Stimulated activated CD4-positive, alpha-beta T cell treated with anti-CD3 and anti-CD28 coated beads, Interleukin-4, amount 100 ng/mL, for 4 hours (primary cell): ENCODE measurements around the gene LTB.

Experiments used
- DNase-seq, 2 experiments: peaks; one replicate each; pipeline ENCODE4 v3.0.0-alpha.2; 2020

Gene LTB, protein sequence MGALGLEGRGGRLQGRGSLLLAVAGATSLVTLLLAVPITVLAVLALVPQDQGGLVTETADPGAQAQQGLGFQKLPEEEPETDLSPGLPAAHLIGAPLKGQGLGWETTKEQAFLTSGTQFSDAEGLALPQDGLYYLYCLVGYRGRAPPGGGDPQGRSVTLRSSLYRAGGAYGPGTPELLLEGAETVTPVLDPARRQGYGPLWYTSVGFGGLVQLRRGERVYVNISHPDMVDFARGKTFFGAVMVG

DNA sequence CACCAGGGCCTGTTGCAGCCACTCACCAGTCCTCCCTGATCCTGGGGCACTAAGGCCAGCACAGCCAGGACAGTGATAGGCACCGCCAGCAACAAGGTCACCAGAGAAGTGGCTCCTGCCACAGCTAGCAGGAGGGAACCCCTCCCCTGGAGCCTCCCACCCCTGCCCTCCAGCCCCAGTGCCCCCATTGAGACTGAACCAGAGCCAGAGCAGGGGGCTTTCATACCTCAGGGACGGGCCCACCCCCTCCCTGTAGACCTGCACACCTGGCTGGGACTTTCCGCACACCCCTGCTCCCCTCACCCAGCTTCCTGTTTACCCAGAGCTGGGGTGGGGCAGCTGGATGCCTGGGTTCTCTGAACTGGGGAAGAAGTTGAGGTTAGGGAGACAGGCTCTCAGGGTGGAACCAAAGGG lies at the start of gene LTB:
Gene LTB, minus strand, starts transcription at position 195 of the 414 bp plus-strand sequence. Its CDS starts 7 bp downstream, at position 188.
- peak; percentile 53 to 72 for DNase-seq

DNA sequence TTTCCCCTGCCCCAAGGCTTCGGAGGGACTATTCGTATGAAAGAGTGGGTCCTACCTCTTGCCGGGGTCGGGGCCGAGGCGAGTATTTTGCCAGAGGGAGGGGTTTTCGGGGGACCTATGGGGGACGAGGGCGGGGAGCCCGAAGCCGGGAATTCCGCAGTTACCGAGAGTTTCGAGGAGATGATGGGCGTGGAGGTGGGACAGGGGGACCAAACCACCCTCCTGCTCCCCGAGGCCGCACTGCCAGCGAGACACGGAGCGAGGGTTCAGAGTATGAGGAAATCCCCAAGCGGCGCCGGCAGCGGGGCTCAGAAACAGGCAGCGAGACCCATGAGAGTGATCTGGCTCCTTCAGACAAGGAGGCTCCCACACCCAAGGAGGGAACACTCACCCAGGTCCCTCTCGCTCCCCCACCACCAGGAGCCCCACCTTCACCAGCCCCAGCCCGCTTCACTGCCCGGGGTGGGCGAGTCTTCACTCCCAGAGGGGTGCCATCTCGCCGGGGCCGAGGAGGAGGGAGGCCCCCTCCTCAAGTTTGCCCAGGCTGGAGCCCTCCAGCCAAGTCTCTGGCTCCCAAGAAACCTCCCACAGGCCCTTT lies 49.6 kb upstream of the LTB start:
- no peak for DNase-seq

DNA sequence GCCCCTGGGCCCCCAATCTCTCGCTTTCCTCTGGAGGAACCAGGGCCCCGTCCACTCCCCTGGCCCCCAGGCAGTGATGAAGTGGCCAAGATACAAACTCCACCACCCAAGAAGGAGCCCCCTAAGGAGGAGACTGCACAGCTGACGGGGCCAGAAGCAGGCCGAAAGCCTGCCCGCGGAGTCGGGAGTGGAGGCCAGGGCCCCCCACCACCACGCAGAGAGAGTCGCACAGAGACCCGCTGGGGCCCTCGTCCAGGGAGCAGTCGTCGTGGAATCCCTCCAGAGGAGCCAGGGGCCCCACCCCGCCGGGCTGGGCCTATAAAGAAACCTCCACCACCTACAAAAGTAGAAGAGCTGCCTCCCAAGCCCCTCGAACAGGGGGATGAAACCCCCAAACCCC lies 49.0 kb upstream of the LTB start:
- no peak for DNase-seq

DNA sequence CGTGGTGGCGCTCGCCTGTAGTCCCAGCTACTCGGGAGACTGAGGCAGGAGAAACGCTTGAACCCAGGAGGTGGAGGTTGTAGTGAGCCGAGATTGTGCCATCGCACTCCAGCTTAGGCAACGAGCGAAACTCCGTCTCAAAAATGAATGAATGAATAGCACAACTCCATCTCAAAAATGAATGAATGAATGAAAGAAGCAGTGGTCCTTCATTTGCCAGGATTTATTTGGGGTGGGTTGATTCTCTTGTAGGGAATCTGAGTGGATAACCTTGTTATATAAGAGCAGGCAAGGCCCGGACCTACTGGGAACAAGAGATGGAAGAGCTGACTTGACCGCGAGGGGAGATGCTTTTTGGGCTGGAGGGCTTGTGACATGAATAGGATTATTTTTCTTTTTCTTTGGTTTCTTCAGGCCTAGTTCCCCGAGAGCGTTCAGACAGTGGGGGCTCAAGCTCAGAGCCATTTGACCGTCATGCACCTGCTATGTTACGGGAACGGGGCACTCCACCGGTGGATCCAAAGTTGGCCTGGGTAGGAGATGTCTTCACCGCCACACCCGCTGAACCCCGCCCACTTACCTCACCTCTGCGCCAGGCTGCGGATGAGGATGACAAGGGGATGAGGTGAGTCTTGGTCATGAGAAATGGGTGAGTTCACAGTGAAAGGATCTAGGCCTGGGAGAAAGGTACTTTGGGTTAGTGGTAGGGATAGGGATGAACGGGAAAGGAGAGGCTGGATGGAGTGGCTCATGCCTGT lies 48.1 kb upstream of the LTB start:
- no peak for DNase-seq

DNA sequence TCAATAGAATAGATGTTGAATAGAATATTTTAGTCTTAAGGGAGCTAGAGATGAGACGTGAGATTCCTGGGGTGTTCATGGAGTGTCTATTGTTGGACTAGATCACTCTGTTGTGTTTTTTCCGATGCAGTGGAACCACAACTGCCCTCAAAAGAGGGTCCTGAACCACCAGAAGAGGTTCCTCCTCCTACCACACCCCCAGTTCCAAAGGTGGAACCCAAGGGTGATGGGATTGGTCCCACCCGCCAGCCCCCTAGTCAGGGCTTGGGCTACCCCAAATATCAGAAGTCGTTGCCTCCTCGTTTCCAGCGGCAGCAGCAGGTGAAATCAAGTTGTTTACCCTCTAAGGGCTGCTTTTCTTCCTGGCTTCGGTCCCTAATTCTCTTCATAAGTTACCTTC lies 46.8 kb upstream of the LTB start:
- no peak for DNase-seq

DNA sequence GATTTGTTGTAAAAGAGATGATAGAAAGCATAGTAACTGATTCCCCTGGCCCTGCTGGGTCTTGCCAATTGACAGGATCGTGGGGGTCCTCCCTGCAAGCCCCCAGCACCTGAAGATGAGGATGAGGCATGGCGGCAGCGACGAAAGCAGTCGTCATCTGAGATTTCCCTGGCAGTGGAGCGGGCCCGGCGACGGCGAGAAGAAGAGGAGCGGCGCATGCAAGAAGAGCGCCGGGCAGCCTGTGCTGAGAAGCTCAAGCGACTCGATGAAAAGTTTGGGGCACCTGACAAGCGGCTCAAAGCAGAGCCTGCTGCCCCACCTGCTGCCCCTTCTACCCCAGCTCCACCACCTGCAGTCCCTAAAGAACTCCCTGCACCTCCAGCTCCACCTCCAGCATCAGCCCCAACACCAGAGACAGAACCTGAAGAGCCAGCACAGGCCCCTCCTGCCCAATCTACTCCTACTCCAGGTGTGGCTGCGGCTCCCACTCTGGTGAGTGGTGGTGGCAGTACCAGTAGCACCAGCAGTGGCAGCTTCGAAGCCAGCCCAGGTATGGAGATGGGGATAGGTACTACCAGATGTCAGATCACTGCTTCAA lies 45.6 kb upstream of the LTB start:
- DNase-seq, result no peak

DNA sequence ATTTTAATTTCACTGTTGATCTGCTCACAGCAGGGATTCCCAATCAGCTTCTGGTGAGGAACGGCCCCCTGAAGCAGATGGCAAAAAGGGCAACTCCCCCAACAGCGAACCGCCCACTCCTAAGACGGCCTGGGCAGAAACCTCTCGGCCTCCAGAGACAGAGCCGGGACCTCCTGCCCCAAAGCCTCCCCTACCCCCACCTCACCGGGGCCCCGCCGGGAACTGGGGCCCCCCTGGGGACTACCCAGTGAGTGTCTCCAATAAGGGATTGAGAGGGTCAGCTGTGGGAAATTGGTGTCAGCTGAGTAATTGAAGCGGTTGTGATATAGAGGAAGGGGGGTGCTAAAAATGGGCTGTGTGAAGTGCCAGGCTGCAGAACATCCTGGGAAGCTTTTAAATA lies 44.7 kb upstream of the LTB start:
- no peak for DNase-seq

DNA sequence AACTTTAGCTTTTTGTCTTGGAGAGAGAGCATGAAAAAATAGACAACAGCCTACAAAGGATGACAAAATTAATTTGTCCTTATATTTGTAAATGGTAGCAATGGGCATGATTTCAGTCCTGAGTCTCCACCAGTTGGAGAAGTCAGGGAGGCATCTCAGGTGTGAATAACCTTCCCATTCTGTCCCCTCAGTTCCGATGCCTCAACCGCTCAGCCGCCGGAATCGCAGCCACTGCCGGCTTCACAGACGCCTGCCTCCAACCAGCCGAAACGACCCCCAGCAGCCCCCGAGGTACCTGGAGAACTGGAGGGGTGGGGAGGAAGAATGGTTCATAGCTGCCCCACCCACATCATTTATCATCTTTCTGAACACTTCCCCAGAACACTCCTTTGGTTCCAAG lies 41.8 kb upstream of the LTB start:
- no peak for DNase-seq

DNA sequence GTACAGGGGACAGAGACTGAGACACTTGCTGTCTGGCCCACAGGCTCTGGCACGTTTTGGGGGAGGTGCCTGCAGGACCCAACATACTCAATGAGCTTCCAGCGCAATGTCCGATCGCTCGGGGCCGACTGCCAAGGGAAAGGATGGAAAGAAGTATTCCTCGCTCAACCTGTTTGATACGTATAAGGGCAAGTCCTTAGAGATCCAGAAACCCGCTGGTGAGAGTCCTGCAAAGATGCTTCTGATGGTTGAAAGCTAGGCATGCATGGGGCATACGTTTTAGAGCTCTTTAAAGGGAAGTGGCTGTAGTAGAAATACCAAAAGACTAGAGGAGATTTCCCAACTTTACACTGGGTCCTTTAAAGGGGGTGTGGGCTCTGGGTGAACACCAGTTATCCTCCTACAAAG lies 40.5 kb upstream of the LTB start:
- no peak for DNase-seq

DNA sequence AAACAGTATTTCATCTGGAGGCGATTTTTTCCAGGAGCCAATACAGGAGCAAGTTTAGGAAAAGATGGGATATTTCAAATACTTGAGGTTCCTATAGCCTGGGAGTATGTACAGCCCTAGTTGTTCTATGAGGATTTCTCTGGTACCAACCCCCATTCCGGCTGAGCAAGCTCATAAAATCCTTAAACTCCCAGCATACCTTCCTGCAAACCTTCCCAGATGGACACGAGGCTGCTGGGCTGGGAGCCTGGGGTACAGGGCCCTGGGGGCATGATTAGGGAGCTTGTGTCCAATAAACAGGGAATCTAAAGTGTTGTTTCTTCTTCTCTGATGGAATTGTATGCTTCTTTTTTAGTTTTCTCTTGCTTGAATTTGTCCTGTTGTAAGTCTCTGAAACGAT lies 39.8 kb upstream of the LTB start:
- DNase-seq, result no peak

DNA sequence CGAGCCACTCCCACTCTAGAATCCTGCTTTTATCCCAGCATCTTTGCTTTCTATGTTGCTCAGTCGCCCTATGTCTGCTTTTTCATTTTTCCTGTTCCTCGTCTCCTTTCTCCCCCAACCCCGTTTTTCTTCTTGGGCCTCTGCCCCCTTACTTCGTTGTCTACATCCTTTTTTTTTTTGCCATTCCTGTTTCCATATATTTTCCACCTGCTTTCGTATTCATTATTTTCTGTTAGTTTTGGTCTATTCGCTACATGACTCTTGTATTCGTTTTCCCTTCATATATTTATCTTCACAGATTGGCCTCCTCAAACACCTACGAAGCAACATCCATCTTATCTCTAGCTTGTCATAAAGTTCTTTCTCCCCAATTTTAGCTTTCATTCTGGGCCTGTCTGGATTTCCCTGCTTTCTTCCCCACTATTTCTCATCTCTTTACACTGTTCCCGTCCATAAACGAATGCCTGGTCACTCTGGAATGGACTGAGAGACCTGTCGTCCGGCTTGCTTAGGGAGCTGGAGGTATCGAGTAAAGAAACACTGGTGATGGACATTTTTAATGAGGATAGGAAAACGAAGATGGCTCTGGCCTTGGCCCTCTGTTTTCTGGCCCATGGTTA lies 39.2 kb upstream of the LTB start:
- no peak for DNase-seq

DNA sequence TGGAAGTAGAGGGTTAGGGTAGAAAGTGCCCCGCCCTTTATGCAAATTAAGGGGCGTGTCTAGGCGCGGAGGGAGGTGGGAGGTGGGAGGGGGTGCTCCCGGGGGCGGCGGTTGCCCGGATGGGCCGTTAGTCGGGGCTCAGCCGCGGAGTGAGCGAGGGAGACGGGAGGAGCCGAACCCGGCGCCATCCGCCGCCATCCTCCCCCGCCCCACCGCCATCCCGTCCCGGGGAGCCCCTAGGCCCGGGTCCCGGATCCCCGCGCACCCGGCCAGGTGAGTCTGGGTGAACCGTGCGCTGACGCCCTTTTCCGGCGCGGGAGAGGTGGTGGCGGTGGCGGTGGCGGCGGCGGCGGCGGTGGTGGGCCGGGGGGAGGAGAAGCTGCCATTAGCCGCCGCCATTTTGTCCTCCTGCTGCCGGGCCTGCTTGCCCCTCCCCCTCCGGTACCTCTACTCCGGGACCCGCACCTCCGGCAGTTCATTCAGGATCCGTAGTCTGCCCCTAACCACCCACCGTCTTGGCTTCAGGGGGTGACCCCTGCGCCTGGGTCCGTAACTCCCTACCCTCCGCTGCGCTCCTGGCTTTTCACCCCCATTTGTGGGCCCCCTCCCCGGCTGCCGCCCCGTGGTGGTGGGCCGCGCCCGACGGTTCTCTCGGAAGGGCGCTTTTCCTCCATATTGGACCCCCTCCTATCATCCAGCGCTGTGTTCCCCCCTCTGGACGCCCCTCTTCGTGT lies 38.5 kb upstream of the LTB start, which contains the start of gene PRRC2A:
Gene PRRC2A, plus strand, starts transcription at position 130 of the 734 bp plus-strand sequence. CDS start 2,075 bp downstream, outside the sequence.
- DNase-seq, result peak in 1 of 2 experiments; percentile 91

DNA sequence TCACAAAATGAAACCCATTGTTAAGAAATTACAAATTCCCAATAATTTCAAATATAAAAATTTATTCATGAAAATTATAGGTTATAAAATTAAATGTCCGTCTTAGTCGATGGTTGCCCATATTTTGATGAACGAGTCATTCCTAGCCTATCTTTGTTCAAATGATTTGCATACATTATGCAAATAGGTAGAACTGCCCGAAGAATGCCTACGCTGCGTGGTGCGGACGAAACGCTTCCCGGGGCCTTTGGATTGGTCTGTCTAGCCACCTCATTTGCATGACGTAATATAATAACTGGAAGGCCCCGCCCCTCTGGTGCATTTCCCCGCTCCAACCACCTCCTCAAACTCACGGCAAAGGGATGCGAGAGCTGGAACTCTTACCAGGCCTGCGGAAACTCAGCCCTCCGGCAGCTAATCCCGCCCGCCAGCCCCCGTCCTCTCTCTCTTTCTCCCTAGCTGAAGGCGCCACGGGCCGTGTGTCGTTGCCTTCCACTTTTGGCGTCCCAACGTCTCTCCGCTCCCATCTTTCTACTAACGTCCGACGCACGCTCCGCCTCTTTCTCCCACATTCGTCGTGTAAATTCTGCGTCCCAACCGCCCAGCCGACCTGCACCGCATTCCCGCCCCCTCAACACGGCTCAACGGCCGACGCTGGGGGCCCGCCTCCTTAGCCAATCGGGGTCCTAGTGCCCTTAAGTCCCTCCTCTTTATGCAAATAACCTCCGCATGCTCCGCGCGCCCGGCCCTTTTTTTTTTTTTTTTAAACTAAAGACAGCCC lies 37.8 kb upstream of the LTB start:
- DNase-seq, result peak; percentile 91 to 97

DNA sequence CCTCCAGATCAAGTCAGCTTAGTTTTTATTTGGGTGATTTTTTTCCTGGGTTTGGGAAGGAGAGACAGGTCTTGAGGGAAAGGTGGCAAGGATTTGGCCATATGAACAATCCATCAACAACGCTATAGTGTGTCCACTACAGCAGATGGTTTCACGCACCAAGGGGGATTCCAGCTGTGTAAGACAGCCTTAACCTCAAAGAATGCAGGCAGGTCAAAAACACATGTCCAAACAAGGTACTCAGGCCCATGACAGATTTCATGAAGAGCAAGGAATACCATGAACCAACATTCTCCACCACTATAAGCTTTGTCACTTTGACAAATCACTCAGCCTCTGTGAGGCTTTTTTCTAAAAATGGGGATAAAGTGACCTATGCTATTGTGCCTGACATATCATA lies 34.8 kb upstream of the LTB start:
- no peak for DNase-seq

DNA sequence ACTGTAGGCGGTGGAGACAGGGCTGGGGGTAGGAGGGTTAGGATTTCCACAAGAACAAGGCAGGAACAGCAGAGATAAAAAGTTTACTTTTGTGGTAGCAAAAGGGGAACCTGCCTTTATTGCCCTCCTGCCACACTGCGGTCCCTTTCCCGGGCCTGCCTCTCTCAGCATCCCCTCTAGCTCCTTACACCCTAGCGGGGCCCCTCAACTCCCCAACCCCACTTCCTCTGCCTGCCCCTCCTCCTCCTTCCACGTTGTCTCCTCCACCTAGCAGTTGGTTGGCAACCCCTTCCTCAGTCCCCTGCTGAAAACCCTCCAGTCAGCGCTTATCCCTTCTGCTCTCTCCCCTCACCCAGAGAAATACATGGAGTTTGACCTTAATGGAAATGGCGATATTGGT lies 33.5 kb upstream of the LTB start:
- no peak for DNase-seq

DNA sequence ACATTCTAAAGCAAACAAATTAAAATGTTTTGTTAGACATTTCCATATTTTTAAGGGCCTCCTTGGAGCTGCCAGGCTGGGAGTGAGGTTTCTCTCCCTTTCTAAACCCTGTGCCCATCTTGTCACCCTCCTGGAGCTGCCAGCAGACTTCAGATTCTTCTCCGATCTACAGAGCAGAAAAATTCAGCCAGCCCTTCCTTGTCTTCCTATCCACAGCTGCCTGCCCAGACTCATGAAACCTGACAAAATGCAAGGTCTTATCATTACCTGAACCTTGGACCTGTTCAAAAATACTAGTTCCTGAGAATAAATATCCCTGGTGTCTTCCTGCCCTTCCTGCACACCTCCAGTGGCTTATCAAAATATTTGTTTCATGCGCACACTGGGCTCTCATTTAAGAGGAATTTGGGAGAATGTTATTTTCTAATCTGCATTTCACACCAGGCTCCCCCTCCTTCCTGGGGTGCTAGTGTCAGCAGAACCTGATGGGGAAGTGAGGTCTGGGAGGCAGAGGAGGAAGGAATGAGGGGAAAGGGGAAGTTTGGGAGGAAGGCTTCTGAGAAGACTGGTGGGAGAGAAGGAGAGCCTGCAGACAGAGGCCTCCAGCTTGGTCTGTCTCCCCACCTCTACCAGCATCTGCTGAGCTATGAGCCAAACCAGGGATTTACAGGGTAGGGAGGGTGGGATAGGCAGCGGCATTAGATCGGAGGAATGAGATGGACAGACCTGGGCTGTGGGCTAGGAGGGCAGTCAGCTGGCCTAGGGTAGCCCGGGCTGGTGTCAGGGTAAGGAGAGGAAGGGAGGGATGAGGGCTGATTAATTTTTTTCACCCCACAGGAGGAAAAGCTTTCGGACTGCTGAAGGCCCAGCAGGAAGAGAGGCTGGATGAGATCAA lies 32.7 kb upstream of the LTB start, which contains the start of gene AIF1:
Gene AIF1, plus strand, starts transcription at position 551 of the 895 bp plus-strand sequence. Its CDS starts 96 bp downstream, at position 647.
- no peak for DNase-seq

DNA sequence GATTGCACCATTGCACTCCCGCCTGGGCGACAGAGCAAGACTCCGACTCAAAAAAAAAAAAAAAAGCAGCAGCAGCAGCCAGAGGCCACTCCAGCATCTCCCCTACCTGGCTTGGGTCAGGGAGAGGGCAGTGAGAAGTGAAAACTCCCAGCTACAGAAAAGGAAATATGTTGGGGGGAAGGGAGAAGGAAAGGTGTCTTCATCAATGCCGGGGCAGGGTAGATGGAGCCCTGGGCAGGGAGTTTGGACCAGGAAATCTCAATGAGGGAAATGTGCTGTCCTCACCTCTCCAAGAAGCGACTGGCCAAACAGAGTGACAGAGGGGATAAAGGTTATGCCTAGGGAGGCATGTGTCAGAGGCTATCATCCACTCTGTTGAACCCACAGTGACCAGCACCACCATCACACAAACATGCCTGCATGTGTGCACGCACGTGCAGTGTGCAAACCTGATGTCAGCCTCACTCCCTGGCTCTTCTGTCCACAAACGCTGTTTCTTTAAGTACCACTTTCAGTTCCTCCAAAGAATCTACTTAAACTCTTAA lies 31.9 kb upstream of the LTB start:
- DNase-seq, result no peak

DNA sequence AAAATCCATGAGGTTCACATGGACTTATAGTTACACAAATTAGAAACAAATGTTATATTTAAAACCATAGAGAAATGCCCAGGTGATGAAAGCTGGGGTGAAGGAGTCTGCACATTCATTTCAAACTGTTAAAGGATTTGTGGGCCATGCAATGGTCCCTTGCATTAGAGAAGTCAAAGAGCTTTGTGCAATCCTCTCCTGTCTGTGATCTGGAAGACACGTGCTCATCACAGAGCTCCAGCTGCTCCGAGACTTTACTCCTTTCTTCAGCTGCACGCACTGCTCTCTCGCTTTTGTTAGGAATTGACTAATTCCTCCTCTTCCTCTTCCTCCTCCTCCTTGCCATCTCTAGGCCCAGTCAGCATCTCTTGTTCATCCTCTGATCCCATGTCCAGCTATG lies 28.7 kb upstream of the LTB start:
- no peak for DNase-seq

DNA sequence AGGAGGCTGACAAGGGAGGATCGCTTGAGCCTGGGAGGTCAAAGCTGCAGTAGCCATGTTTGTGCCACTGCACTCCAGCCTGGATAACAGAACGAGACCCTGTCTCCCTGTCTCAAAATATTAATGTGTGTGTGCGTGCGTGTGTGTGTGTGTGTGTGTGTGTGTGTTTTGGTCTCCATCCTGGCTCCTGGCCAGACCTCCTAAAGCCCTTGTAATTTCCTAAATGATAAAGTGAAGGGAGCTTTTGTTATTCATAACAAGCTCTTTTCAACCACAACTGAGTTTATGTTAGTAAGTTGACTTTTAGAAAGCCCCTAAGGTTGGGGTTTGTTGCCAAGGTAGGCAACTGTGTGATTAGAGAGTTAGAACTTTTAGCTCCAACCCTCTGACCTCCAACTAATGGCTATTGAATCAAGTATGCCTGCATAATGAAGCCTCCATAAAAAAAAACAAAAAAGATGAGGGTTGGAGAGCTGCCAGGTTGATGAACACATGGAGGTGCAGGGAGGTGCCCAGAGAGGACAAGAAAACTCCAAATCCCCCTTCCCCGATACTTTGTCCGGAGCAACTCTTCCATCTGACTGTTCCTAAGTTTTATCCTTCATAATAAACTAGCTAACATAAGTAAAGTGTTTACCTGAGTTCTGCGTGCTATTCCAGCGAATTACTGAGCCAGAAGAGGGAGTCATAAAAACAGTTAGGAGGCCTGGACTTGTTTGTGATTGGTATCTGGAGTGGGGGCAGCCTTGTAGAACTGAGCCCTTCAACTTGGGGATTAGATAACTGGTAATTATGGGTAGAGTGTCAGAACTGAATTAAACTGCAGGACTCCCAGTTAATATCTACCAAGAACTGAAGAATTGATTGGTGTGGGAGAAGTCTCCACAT lies 27.5 kb upstream of the LTB start:
- no peak for DNase-seq
